Dedifferentiated amniotic fluid mesenchymal stem cell (primary cell): ENCODE measurements around the gene OR5K3.

ENCODE experiments used
- DNase-seq: peaks from one replicate; pipeline ENCODE4 v3.0.0-alpha.2; 2016; ENCODE audit errors: extremely low spot score

Gene OR5K3

GRCh38 chr3:98433764-98434163, 43.3 kb downstream of the OR5K3 start:
- DNase-seq: no peak

DNA sequence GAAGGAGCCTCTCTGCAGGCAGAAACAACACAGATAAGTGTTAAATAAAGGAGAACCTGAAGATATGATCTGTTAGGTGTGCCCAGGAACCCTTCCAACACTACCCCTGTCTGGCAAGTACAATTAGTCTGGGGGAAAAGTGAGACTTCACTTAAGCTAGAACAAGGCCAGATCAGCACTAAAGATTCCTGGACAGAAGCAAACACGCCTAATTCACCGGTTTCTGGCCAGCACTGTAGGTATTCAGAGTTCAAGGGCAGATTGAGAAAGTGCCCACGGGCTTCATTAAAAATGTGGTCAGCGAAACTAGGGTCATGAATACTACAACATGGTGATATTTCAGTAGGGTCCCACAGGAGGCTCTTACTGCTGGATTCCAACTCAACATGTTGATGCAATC, 43.9 kb downstream of the OR5K3 start:
- DNase-seq: no peak

GRCh38 chr3:98440283-98440682, 49.8 kb downstream of the OR5K3 start:
- no peak for DNase-seq
